ENCODE data around the gene SUGP2.

- TF ChIP-seq POLR2A (IDR thresholded peaks at IDR 0.05) (no peak), CTCF (IDR thresholded peaks at IDR 0.05) (no peak), POLR2AphosphoS5 (IDR thresholded peaks at IDR 0.05) (no peak), EP300 (IDR thresholded peaks at IDR 0.05) (no peak)
Observed at GRCh38 chr19:18992696-18993095, 40.6 kb downstream of the SUGP2 start.

All from stomach (tissue), 4 donors.